ENCODE measurements around the gene QKI.
"Not testable (repeated sequence)": the region's sequence is repeated elsewhere in the genome, so short reads cannot be mapped to it uniquely, and the experiment has no call there.

The QKI gene

DNA sequence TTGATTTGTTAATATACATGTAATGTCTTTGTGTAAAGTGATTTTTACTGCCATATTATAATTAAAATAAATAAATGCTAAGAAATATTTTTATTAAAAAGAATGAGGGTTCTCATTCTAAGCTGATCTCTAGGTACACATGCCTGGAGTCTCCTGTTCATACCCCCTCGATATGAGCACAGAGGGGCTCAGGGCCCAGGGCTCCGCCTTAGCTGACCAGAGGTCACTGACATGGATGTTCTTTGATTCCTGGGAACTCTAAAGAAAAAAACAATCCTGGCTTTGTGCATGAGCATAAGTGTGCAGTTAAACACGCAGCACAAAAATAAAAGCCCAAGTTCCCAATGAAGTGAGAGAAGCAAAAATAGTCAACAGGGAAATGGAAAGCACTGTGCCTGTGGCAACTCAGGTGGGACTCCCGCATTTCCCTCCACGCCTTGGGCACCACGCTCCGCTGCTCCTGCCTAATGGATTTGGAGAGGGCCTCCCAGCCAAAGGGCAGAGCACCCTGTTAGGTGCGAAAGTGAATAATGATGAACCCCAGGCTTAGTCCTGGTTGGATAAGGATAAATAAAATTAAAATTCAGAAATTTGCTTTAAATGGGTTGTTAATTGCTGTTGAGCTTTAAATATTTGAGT is 33.3 kb upstream of the QKI start:
- Histone ChIP-seq H3K9ac (ENCODE audit: low read depth, low read length, poor library complexity, severe bottlenecking) (no peak overlapping the region), H4K20me1 (ENCODE audit: insufficient read depth, low read length, poor library complexity, severe bottlenecking) (no peaks in the 10 kb centered on the region), H3K4me2 (ENCODE audit: low read depth, low read length, poor library complexity, severe bottlenecking) (no peak overlapping the region)

DNA sequence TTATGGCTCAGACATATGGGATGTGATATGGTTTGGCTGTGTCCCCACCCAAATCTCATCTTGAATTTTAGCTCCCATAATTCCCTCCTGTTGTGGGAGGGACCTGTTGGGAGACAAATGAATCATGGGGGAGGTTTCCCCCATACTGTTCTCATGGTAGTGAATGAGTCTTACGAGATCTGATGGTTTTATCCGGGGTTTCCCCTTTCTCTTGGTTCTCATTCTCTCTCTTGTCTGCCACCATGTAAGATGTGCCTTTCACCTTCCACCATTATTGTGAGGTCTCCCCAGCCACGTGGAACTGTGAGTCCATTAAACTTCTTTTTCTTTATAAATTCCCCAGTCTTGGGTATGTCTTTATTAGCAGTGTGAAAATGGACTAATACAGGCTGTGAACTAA is 31.1 kb upstream of the QKI start:
- not testable (repeated sequence) for H3K4me2 ChIP-seq (ENCODE audit: low read depth, low read length, poor library complexity, severe bottlenecking); H3K9me2 ChIP-seq (replicated peaks; ENCODE audit: low read depth, low read length); H3K79me2 ChIP-seq (ENCODE audit: insufficient read depth, low read length); H2AFZ ChIP-seq (ENCODE audit: low read length); H3K9me3 ChIP-seq (ENCODE audit: insufficient read depth, low read depth, low read length); H3K36me3 ChIP-seq (ENCODE audit: insufficient read depth, low read length); H3K4me3 ChIP-seq (ENCODE audit: low read length, poor library complexity, severe bottlenecking); H3F3A ChIP-seq (ENCODE audit: low read depth); H3K27me3 ChIP-seq (ENCODE audit: insufficient read depth, low read length, poor library complexity, severe bottlenecking); H4K20me1 ChIP-seq (ENCODE audit: insufficient read depth, low read length, poor library complexity, severe bottlenecking); H3K9ac ChIP-seq (ENCODE audit: low read depth, low read length, poor library complexity, severe bottlenecking); H3K4me1 ChIP-seq (ENCODE audit: insufficient read depth, low read length, poor library complexity, severe bottlenecking)

More for the DNA sequence above, 33.3 kb upstream of the QKI start:
- Histone ChIP-seq H3K27me3 (ENCODE audit: insufficient read depth, low read length, poor library complexity, severe bottlenecking) (no peaks in the 10 kb centered on the region), H3K9me2 (replicated peaks; ENCODE audit: low read depth, low read length) (no peaks in the 10 kb centered on the region), H3K4me3 (ENCODE audit: low read length, poor library complexity, severe bottlenecking) (no peak overlapping the region), H3K9me3 (ENCODE audit: insufficient read depth, low read depth, low read length) (peaks cover 10% of the 10 kb centered on the region; the same call in 1 of the 2 replicates), H3K4me1 (ENCODE audit: insufficient read depth, low read length, poor library complexity, severe bottlenecking) (no peaks in the 10 kb centered on the region), H2AFZ (ENCODE audit: low read length) (no peak overlapping the region), H3F3A (ENCODE audit: low read depth) (no peaks in the 10 kb centered on the region), H3K36me3 (ENCODE audit: insufficient read depth, low read length) (no peaks in the 10 kb centered on the region), H3K79me2 (ENCODE audit: insufficient read depth, low read length) (no peaks in the 10 kb centered on the region)
- no peak for TF ChIP-seq EZH2phosphoT487 (IDR thresholded peaks at IDR 0.05; ENCODE audit: borderline replicate concordance)
- TF ChIP-seq, protein P1, sequence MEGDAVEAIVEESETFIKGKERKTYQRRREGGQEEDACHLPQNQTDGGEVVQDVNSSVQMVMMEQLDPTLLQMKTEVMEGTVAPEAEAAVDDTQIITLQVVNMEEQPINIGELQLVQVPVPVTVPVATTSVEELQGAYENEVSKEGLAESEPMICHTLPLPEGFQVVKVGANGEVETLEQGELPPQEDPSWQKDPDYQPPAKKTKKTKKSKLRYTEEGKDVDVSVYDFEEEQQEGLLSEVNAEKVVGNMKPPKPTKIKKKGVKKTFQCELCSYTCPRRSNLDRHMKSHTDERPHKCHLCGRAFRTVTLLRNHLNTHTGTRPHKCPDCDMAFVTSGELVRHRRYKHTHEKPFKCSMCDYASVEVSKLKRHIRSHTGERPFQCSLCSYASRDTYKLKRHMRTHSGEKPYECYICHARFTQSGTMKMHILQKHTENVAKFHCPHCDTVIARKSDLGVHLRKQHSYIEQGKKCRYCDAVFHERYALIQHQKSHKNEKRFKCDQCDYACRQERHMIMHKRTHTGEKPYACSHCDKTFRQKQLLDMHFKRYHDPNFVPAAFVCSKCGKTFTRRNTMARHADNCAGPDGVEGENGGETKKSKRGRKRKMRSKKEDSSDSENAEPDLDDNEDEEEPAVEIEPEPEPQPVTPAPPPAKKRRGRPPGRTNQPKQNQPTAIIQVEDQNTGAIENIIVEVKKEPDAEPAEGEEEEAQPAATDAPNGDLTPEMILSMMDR (conservative IDR thresholded peaks at IDR 0.05; ENCODE audit: low read length) = no peak

DNA sequence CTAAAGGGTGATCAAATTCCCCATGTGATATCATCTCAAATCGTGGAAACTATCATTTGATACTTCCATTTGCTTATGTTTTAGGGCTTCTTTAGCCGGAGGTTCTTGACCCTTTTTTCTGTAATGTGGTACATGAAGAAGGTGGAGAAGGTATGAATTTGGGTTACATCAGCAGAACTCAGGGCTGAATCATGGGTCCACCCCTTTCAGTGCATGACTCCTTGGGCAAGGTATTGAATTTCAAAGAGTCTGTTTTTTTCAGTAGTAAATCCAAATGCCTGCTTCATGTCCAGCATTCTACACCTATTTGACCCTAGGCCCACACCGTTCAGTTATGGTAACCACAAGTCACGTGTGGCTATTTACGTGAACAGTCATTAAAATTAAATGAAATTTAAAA is 30.6 kb upstream of the QKI start:
- no peaks in the 10 kb centered on the region for H3K4me1 ChIP-seq (ENCODE audit: insufficient read depth, low read length, poor library complexity, severe bottlenecking)
- no peaks in the 10 kb centered on the region for H3K27me3 ChIP-seq (ENCODE audit: insufficient read depth, low read length, poor library complexity, severe bottlenecking)
- no peaks in the 10 kb centered on the region for H3K79me2 ChIP-seq (ENCODE audit: insufficient read depth, low read length)
- H3K4me3 ChIP-seq (ENCODE audit: low read length, poor library complexity, severe bottlenecking) = no peak overlapping the region
- no peaks in the 10 kb centered on the region for H3K36me3 ChIP-seq (ENCODE audit: insufficient read depth, low read length)
- TF ChIP-seq, protein P1 (conservative IDR thresholded peaks at IDR 0.05; ENCODE audit: low read length) = no peak
- no peak for TF ChIP-seq EZH2phosphoT487 (IDR thresholded peaks at IDR 0.05; ENCODE audit: borderline replicate concordance)
- no peak overlapping the region for H3K9ac ChIP-seq (ENCODE audit: low read depth, low read length, poor library complexity, severe bottlenecking)
- no peak overlapping the region for H3K4me2 ChIP-seq (ENCODE audit: low read depth, low read length, poor library complexity, severe bottlenecking)
- H2AFZ ChIP-seq (ENCODE audit: low read length) = no peak overlapping the region
- H4K20me1 ChIP-seq (ENCODE audit: insufficient read depth, low read length, poor library complexity, severe bottlenecking) = no peaks in the 10 kb centered on the region
- H3K9me3 ChIP-seq (ENCODE audit: insufficient read depth, low read depth, low read length) = no peaks in the 10 kb centered on the region
- no peaks in the 10 kb centered on the region for H3F3A ChIP-seq (ENCODE audit: low read depth)
- no peaks in the 10 kb centered on the region for H3K9me2 ChIP-seq (replicated peaks; ENCODE audit: low read depth, low read length)

DNA sequence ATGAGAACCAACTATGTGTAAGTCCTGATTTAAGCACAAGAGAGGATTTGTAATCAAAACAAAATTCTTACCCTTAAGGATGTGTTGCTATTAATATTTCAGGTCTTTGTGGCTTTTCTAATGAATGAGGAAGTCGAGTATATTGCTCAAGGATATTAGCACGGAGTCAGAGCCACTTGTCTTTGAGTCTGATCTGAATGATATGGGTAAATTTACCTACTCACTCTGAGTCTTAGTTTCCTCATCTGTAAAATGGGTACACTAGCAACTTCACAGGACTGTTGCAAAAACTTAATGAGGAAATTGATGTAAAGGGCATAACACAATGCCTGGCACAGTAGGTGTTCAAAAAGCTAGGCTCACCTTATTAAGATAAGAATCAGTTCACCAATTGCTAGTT is 30.0 kb upstream of the QKI start:
- TF ChIP-seq EZH2phosphoT487 (IDR thresholded peaks at IDR 0.05; ENCODE audit: borderline replicate concordance) = no peak
- TF ChIP-seq, protein P1 (conservative IDR thresholded peaks at IDR 0.05; ENCODE audit: low read length) = no peak
- Histone ChIP-seq H3K36me3 (ENCODE audit: insufficient read depth, low read length) (no peaks in the 10 kb centered on the region), H3K9ac (ENCODE audit: low read depth, low read length, poor library complexity, severe bottlenecking) (no peak overlapping the region), H4K20me1 (ENCODE audit: insufficient read depth, low read length, poor library complexity, severe bottlenecking) (no peaks in the 10 kb centered on the region), H3K79me2 (ENCODE audit: insufficient read depth, low read length) (no peaks in the 10 kb centered on the region), H3K27me3 (ENCODE audit: insufficient read depth, low read length, poor library complexity, severe bottlenecking) (no peaks in the 10 kb centered on the region), H3K4me1 (ENCODE audit: insufficient read depth, low read length, poor library complexity, severe bottlenecking) (no peaks in the 10 kb centered on the region), H3K4me3 (ENCODE audit: low read length, poor library complexity, severe bottlenecking) (no peak overlapping the region), H3K9me2 (replicated peaks; ENCODE audit: low read depth, low read length) (no peaks in the 10 kb centered on the region), H2AFZ (ENCODE audit: low read length) (no peak overlapping the region), H3F3A (ENCODE audit: low read depth) (no peaks in the 10 kb centered on the region), H3K9me3 (ENCODE audit: insufficient read depth, low read depth, low read length) (no peaks in the 10 kb centered on the region), H3K4me2 (ENCODE audit: low read depth, low read length, poor library complexity, severe bottlenecking) (no peak overlapping the region)

DNA sequence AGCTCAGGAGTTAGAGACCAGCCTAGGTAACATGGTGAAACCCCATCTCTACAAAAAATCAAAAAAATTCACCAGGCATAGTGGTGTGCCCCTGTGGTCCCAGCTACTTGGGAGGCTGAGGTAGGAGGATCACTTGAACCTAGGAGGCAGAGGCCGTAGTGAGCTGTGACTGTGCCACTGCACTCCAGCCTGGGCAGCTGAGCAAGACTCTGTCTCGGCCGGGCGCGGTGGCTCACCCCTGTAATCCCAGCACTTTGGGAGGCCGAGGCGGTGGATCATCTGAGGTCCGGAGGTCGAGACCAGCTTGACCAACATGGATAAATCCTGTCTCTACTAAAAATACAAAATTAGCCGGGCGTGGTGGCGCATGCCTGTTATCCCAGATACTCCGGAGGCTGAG is 29.0 kb upstream of the QKI start:
- H3F3A ChIP-seq (ENCODE audit: low read depth); H3K27me3 ChIP-seq (ENCODE audit: insufficient read depth, low read length, poor library complexity, severe bottlenecking); H3K9ac ChIP-seq (ENCODE audit: low read depth, low read length, poor library complexity, severe bottlenecking); H3K9me3 ChIP-seq (ENCODE audit: insufficient read depth, low read depth, low read length); H4K20me1 ChIP-seq (ENCODE audit: insufficient read depth, low read length, poor library complexity, severe bottlenecking); H3K79me2 ChIP-seq (ENCODE audit: insufficient read depth, low read length); H3K9me2 ChIP-seq (replicated peaks; ENCODE audit: low read depth, low read length); H2AFZ ChIP-seq (ENCODE audit: low read length); H3K4me3 ChIP-seq (ENCODE audit: low read length, poor library complexity, severe bottlenecking); H3K4me2 ChIP-seq (ENCODE audit: low read depth, low read length, poor library complexity, severe bottlenecking); H3K36me3 ChIP-seq (ENCODE audit: insufficient read depth, low read length); H3K4me1 ChIP-seq (ENCODE audit: insufficient read depth, low read length, poor library complexity, severe bottlenecking): not testable (repeated sequence)
